Measurements from ENCODE around the gene ELAVL3.

ELAVL3 gene

DNA sequence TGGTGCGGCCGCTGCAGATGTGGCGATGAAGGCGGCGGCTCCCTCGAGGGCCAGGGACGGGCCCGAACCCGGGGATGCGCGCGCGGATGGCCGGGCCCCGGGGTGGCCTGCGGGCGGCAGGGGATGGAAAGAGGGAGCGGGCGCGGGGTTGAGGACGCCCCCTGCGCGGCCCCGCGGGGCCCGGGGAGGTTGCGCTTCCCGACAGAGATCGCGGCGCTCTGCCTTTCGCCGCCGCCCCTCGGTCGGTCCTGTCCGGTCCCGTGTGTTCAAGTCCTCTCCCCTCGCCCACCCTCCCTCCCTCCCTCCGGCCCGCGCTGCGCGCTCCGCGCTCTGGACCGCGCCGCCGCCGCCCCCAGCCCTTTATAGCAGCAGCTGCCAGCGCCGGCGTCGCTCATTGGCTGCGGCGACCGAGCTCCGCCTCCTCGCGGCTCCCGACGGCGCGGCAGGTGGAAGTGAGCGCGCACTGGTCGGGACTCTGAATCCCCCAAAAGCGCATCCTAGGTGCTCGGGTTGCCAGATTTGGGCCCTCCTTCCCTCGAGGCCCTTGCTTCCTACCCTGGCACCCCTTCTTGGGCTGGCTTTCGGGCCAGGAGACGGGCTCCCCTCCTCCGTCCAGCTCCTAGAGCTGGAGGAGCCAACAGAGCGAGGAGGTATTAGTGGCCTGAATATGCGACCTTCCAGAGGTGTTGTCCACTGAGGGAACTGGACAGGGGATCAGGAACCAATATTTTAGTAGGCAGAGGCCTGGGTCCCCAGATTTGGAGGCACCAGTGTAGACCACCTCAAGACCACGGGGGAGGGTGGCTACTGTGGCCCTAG is at the start of gene ELAVL3:
TSS of gene ELAVL3 (minus strand) at position 332 of the 819 bp plus-strand sequence. CDS start 438 bp downstream, outside the sequence.
- no peak for FAIRE-seq

GRCh38 chr19:11530432-11530831 is 49.6 kb upstream of the ELAVL3 start:
- FAIRE-seq = no peak

DNA sequence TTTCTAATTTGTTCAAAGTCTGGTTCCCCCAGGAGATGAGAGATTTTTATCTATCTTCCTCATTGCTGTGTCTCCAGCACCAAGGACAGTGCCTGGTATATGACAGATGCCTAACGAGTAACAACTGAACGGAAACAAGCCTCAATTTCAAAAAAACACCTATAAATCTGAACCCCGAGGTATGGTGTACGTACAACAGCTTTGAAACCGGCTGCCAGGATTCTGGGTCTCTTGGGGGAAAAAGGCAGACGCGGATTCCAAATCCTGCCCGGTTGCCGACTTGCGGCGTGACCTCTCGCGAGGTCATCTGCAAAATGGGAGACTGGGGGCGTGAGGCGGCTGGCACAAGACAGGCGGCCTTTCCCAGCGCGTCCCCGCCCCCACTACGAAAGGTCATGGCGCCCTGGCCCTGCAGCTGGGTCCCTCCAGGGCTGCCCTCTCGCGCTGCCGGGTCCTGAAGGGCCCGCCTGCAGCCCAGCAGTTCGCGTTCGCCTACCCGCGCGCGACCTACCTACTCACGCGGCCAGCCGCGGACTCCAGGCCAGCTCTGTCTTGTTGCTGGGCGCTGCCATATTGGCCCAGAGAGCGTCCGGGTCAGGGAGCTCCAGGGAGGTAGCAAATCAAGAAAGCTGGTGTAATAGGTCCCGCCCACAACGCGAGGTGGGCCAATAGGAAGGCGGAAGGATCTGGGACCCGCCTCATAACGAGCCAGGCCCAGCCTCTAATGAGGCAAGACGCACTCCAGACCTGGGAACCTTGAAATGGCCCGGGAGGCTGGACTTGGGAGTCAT is 47.9 kb upstream of the ELAVL3 start, which contains the start of gene ECSIT:
TSS of gene ECSIT (minus strand) at position 584 of the 791 bp plus-strand sequence. CDS start 9,964 bp downstream, outside the sequence.
- FAIRE-seq = no peak

GRCh38 chr19:11519138-11519537 is 38.3 kb upstream of the ELAVL3 start:
- no peak for FAIRE-seq

GRCh38 chr19:11513946-11514345 is 33.1 kb upstream of the ELAVL3 start:
- FAIRE-seq = no peak

GRCh38 chr19:11510444-11510843 is 29.6 kb upstream of the ELAVL3 start:
- no peak for FAIRE-seq

DNA sequence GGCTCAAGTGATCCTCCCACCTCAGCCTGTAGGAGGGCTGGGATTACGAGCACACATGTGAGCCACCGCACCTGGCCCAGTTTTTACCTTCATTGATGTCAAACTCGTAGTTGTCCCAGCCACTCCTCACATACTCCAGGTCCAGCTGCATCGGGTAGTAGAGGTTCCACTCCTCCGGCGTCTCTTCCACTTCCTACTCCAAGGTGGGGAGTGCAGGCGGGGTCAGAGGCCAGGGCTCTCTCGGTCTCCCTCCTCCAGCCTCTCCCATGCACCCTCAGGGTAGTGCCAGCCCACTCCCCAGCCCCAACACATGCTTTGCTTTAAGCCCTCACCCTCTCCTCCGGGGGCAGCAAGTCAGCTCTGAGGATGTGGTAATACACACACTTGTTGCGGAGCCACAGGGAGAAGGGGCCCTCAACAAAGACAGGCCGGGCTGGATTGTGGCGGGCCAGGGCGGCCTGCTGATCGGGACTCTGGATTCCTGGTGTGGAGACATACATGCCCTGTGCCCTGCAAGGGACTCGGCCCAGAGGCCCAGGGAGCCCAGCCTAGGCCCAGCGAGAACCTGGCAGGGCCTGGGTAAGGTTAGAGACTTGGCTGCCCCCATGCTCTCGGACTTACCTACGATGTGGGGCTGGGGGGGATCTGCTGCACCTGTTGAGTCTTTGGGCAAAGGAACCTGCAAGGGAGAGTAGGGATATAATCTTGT is 26.7 kb upstream of the ELAVL3 start:
- no peak for FAIRE-seq

DNA sequence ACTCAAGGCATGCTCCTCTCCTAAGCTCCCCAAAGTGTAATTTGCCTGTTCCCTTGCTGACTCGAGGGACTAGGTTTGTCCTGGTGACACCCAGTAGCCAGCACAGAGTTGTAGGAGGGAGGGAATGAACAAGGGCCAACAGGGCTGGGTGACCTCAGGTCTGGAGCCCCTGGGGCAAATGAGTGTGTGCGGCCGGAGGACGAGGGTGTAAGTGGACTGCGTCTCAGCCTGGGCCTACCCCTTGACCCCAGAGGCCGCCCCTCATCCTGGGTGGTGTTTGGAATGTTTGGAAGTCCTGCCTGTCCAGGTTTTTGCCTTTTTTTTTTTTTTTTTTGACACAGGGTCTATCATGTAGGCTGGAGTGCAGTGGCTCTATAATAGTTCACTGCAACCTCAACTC is 26.1 kb upstream of the ELAVL3 start:
- no peak for FAIRE-seq

DNA sequence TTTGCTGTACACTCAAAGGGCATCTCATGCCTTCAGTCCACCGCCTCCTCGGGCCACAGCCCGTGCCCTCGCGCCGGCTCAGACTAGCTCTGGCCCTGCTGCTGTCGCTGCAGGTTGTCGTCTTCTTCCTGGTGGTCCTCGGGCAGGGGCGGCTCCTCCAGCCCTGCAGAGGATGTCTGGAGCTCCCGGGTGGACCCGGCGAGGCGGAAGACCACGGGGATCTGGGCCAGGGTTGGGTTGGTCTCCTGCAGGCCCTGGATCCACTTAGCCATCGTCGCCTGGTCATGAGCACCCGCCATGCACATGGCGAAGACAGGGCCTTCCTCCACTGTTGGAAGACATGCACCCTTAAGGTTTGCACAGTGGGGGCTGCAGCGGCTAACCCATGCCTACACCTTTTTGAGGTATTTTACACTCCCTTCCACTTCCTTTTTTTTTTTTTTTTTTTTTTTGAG is 25.3 kb upstream of the ELAVL3 start:
- no peak for FAIRE-seq

DNA sequence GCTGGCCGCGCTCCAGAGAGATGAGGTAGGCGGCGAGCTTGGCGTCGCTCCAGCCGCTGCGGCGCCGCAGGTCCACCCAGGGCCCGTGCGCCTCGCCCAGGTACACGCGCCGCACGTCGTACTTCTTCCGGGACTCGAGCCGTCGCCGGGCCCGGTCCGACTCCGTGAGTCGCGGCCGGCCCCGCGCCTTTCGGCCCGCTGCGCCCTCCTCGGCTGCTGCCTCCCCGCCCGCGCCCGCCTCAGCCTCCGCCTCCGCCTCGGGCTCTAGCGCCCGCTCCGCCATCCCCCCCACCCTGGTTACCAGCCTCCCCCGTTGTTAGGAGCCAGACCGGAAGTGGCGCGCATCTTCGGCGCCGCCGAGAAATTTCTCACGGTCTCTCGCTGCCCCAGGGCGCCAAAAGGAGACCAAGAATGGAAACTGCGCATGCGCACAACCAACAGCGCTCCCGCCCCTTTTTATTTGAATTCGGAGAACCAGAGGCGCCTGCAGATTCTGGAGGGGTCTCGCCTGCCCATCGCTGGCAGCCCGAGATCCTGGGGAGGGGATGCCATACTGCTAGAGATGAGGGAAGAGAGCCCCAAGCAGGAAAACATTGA is 24.8 kb upstream of the ELAVL3 start, which contains the start of gene ZNF653:
TSS of gene ZNF653 (minus strand) at position 336 of the 597 bp plus-strand sequence. CDS start at position 283, 53 bp downstream.
- no peak for FAIRE-seq

- FAIRE-seq = no peak
Observed at GRCh38 chr19:11505032-11505503, 24.2 kb upstream of the ELAVL3 start.

DNA sequence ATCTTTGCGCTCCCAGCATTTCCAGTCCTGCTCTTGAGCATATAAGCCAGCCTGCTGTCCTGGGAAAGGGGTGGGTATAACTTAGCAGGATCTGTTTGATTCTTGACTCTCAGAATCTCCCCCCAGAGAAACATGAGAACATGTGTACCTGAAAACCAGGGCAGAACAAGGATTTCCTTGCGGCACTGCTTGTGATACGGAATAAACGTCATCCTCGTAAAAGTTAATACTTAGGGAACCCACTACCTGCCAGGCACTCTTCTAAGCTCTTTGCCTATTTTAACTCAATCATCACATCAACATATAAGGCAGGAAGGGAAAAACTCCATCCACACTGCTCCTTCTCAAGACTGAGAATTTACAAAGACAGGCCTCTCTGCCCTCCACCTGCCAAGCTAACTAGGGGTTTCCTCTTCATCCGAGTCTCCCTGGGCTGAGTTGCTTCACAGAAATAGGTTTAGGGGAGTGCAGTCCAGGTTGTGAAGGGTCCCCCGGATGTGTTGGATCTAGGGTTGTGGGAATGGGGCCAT is 23.7 kb upstream of the ELAVL3 start:
- FAIRE-seq = no peak

- no peak for FAIRE-seq
Observed at GRCh38 chr19:11499890-11500420, 19.1 kb upstream of the ELAVL3 start.

GRCh38 chr19:11499220-11499726 is 18.4 kb upstream of the ELAVL3 start:
- no peak for FAIRE-seq

DNA sequence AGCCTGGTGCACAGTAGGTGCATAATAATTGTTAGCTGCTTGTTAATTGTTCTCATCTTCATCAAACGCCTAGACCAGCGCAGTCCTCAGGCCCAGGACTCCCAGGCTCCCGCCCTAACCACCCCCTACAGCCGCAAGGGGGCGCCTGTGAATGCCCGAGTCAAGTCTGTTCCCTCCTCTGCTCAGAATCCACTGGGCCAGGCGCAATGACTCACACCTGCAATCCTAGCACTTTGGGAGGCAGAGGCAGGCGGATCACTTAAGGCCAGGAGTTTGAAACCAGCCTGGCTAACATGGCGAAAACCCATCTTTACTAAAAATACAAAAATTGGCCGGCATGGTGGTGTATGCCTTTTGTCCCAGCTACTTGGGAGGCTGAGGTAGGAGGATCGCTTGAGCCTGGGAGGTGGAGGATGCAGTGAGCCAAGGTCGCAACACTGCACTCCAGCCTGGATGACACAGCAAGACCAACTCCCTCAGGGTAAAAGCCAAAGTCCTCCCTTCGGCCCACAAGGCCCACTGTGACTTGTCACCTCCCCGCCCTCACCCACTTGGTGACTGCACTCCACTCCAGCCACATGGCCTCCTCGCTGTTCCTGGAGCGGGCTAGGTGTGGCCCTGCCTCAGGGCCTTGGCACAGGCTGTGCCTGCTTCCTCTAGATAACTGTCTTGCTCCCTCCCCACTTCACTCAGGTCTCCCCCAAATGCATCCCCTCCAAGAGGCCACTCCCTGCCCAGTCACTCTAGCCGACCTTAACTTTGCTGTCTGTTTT is 15.7 kb upstream of the ELAVL3 start:
- no peak for FAIRE-seq

- no peak for FAIRE-seq
Observed at GRCh38 chr19:11495885-11496284, 15.0 kb upstream of the ELAVL3 start.

DNA sequence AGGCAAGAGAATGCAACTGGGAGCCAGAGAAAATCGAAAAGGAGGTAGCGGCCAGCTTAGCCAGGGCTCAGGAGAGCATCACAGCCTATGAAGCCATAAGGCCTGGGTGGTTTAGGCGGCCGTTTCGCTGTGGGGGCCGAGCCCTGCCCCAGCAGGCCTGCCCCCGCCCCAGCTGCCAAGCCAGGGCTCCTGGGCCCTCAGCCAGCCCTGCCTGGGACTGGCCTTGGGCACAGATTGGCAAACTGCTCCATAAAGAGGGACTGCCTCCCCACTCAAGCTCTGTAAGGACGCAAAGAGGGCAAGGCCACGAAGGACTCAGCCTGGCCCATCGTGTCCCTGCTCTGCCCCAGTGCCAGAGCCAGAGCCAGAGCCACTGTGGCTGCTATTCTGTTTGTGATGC is 14.6 kb upstream of the ELAVL3 start:
- no peak for FAIRE-seq

- FAIRE-seq = no peak
Observed at GRCh38 chr19:11494634-11495285, 13.9 kb upstream of the ELAVL3 start.

DNA sequence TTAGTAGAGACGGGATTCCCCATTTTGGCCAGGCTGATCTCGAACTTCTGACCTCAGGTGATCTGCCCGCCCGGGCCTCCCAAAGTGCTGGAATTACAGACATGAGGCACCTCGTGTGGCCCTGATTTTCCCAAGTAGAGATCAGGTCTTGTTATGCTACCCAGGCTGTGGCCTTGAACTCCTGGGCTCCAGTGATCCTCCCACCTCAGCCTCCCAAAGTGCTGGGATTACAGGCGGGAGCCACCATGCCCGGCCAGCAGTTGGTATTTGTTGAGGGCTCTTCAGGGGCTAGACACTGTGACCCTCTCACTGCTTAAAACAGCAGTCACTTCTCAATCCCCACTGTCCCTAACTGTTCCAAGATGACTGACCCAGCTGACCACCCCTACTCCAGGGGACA is 8.5 kb upstream of the ELAVL3 start:
- no peak for FAIRE-seq
